ES-I3 (cell line): Measurements from ENCODE around the gene KDM6B.

Experiments used
- H3K36me3 ChIP-seq: 2 replicates; pipeline ENCODE4 v1.6.1; 2013; ENCODE audit warnings: mild to moderate bottlenecking, low read length, control low read depth, moderate library complexity; ENCODE audit not compliant: insufficient read depth
- H3K4me1 ChIP-seq: 2 replicates; pipeline ENCODE4 v1.6.1; 2013; ENCODE audit warnings: mild to moderate bottlenecking, control low read depth, low read length; ENCODE audit not compliant: insufficient read depth
- H3K9ac ChIP-seq: 2 replicates; pipeline ENCODE4 v1.6.1; 2013; ENCODE audit warnings: low read depth, mild to moderate bottlenecking, low read length, moderate library complexity
- H3K9me3 ChIP-seq: 2 replicates; pipeline ENCODE4 v1.6.1; 2013; ENCODE audit warnings: mild to moderate bottlenecking, low read length, moderate library complexity; ENCODE audit not compliant: control insufficient read depth, insufficient read depth

KDM6B gene

GRCh38 chr17:7841915-7842379 lies 7.9 kb downstream of the KDM6B start:
- no peaks in the 10 kb centered on the region for H3K9me3 ChIP-seq
- H3K36me3 ChIP-seq: no peaks in the 10 kb centered on the region
- peaks cover 8% of the 10 kb centered on the region for H3K4me1 ChIP-seq
- peak overlapping the region; percentile 80; the same call in 1 of the 2 replicates for H3K9ac ChIP-seq

GRCh38 chr17:7842380-7843256 lies 8.6 kb downstream of the KDM6B start:
- peaks cover 8% of the 10 kb centered on the region for H3K4me1 ChIP-seq

GRCh38 chr17:7843257-7843535 lies 9.2 kb downstream of the KDM6B start:
- peak overlapping the region; percentile 80 for H3K9ac ChIP-seq
- H3K9me3 ChIP-seq: no peaks in the 10 kb centered on the region
- no peaks in the 10 kb centered on the region for H3K36me3 ChIP-seq
- H3K4me1 ChIP-seq: peaks cover 8% of the 10 kb centered on the region

More at GRCh38 chr17:7842380-7843256, 8.6 kb downstream of the KDM6B start:
- no peaks in the 10 kb centered on the region for H3K9me3 ChIP-seq
- no peaks in the 10 kb centered on the region for H3K36me3 ChIP-seq
- H3K9ac ChIP-seq: peak overlapping the region; percentile 80

DNA sequence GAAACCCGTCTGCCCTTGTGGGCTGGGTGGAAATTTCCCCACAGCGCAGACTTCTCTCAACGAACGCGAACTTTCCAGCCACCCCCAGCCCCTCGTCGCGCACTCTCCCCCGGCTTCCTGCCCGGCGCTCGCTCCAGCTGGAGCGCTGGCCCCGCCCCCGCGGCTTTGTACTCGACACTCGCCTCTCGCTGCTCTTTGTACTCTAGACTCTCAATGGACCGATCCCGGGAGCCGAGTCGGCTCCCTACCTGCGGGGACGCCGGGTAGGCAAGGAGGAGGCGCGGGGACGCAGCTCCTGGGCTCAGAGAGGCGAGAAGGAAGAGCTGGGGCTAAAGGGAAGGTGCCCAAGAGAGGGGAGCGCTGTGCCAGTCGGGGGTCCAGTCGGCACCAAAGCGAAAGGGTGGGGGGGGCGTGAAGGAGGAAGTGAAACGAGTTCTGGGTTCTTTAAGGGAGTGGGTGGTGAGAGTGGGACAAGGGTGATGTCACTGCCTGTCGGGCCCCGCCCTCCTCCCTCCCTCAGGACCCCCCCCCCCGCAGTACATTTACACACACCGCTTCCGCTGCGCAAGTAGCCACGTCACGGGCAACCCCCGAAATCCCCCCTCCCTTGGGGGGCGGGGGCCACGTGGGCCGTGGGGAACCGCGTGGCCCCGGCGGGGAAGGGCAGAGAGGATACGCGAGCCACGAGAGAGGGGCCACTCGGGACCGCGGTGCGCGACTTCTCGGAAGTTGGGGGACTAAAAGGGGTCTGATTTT lies 9.7 kb downstream of the KDM6B start:
- peaks cover 5% of the 10 kb centered on the region for H3K4me1 ChIP-seq
- H3K9ac ChIP-seq: peak overlapping the region; percentile 80
- H3K36me3 ChIP-seq: no peaks in the 10 kb centered on the region
- no peaks in the 10 kb centered on the region for H3K9me3 ChIP-seq

- no peaks in the 10 kb centered on the region; the same call in 1 of the 2 replicates for H3K4me1 ChIP-seq
- peak overlapping the region; percentile 80 for H3K9ac ChIP-seq
- no peaks in the 10 kb centered on the region for H3K9me3 ChIP-seq
- no peaks in the 10 kb centered on the region for H3K36me3 ChIP-seq
These were observed 10.5 kb downstream of the KDM6B start for GRCh38 chr17:7844292-7845154.

GRCh38 chr17:7845359-7846062 lies 11.5 kb downstream of the KDM6B start:
- Histone ChIP-seq H3K4me1 (no peaks in the 10 kb centered on the region; the same call in 1 of the 2 replicates), H3K9me3 (no peaks in the 10 kb centered on the region), H3K36me3 (no peaks in the 10 kb centered on the region), H3K9ac (peak overlapping the region; percentile 80; the same call in 1 of the 2 replicates)

- Histone ChIP-seq H3K9me3 (no peaks in the 10 kb centered on the region), H3K9ac (no peak overlapping the region), H3K36me3 (no peaks in the 10 kb centered on the region), H3K4me1 (no peaks in the 10 kb centered on the region; the same call in 1 of the 2 replicates)
These were observed 12.2 kb downstream of the KDM6B start for GRCh38 chr17:7846063-7846735.

DNA sequence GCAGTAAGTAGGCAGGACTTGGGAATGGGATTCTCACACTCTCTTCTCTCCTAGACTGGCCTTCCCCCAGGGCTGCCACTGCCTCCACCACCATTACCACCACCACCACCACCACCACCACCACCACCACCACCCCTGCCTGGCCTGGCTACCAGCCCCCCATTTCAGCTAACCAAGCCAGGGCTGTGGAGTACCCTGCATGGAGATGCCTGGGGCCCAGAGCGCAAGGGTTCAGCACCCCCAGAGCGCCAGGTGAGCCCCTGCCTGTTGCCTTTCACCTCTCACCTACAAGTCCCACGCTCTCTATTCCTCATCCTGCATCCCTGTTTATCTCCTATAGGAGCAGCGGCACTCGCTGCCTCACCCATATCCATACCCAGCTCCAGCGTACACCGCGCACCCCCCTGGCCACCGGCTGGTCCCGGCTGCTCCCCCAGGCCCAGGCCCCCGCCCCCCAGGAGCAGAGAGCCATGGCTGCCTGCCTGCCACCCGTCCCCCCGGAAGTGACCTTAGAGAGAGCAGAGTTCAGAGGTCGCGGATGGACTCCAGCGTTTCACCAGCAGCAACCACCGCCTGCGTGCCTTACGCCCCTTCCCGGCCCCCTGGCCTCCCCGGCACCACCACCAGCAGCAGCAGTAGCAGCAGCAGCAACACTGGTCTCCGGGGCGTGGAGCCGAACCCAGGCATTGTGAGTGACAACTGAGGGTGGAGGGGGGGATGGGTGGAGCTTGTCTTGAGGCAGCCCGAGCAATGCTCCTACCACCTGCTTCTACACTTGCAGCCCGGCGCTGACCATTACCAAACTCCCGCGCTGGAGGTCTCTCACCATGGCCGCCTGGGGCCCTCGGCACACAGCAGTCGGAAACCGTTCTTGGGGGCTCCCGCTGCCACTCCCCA lies 13.0 kb downstream of the KDM6B start:
- H3K4me1 ChIP-seq: no peaks in the 10 kb centered on the region; the same call in 1 of the 2 replicates
- H3K9ac ChIP-seq: no peak overlapping the region
- no peaks in the 10 kb centered on the region for H3K36me3 ChIP-seq
- H3K9me3 ChIP-seq: no peaks in the 10 kb centered on the region

- H3K4me1 ChIP-seq: no peaks in the 10 kb centered on the region; the same call in 1 of the 2 replicates
- no peak overlapping the region for H3K9ac ChIP-seq
- H3K36me3 ChIP-seq: no peaks in the 10 kb centered on the region
- H3K9me3 ChIP-seq: no peaks in the 10 kb centered on the region
These were observed 14.1 kb downstream of the KDM6B start for GRCh38 chr17:7848131-7848579.

DNA sequence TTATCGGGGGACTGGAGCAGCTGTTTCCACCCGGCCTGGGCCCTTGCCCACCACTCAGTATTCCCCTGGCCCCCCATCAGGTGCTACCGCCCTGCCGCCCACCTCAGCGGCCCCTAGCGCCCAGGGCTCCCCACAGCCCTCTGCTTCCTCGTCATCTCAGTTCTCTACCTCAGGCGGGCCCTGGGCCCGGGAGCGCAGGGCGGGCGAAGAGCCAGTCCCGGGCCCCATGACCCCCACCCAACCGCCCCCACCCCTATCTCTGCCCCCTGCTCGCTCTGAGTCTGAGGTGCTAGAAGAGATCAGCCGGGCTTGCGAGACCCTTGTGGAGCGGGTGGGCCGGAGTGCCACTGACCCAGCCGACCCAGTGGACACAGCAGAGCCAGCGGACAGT lies 14.7 kb downstream of the KDM6B start:
- H3K9me3 ChIP-seq: no peaks in the 10 kb centered on the region
- H3K9ac ChIP-seq: no peak overlapping the region
- H3K4me1 ChIP-seq: no peaks in the 10 kb centered on the region; the same call in 1 of the 2 replicates
- H3K36me3 ChIP-seq: no peaks in the 10 kb centered on the region

DNA sequence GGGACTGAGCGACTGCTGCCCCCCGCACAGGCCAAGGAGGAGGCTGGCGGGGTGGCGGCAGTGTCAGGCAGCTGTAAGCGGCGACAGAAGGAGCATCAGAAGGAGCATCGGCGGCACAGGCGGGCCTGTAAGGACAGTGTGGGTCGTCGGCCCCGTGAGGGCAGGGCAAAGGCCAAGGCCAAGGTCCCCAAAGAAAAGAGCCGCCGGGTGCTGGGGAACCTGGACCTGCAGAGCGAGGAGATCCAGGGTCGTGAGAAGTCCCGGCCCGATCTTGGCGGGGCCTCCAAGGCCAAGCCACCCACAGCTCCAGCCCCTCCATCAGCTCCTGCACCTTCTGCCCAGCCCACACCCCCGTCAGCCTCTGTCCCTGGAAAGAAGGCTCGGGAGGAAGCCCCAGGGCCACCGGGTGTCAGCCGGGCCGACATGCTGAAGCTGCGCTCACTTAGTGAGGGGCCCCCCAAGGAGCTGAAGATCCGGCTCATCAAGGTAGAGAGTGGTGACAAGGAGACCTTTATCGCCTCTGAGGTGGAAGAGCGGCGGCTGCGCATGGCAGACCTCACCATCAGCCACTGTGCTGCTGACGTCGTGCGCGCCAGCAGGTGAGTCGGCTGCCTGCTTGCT lies 15.2 kb downstream of the KDM6B start:
- no peak overlapping the region for H3K9ac ChIP-seq
- H3K4me1 ChIP-seq: no peaks in the 10 kb centered on the region; the same call in 1 of the 2 replicates
- no peaks in the 10 kb centered on the region for H3K36me3 ChIP-seq

More for the DNA sequence above, 15.2 kb downstream of the KDM6B start:
- no peaks in the 10 kb centered on the region for H3K9me3 ChIP-seq
